ENCODE measurements around the gene RALGPS1.
A peak's percentile ranks its signal among the peaks of the same experiment; 100 is the strongest.

RALGPS1 gene

DNA sequence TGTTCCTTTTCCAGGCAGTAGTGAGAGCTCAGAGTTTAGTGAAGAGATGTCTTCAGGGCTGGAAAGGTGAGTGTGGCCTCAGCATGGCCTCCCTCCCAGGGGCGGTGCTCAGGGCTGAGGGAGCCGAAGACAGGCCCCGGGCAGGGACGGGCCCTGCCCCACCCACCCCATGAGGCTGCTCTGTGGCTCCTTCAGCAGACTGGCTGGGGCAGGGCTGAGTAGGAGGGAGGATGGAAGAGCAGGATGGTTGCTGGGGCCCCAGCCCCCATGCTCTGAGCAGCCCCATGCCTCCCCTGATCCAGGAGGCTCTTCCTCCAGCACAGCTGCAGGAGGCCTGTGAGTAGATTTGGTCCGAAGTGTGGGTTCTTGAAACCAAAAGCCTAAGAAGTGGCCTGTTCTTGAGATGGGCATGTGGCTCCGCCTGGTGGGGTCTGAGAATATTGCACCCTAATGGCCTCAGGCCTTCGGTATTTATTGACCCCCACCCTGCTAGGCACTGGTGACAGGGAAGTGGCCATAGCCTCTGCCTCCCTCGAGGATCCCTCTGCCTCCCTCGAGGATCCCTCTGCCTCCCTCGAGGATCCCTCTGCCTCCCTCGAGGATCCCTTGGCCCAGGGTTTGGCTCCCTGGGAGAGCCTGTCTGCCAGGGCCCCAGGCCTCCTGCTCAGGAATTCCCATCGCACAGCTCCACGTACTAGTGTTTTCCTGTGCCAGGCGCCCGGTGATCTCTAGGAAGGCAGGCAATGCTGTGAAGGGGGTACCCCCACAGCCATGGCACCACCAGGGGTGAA, 284.6 kb downstream of the RALGPS1 start:
- CTCF ChIA-PET = interaction anchor here (1.3 to 1.5 kb wide), 3 partner anchors 16 to 259 kb away, joined by 4 to 8 read pairs (median 5); no protein-coding TSS in a partner anchor
- POLR2A ChIA-PET = no interaction called here
- DNase-seq (ENCODE audit: extremely low spot score) = peak; percentile 81
- no peak for TF ChIP-seq ZNF384 (IDR thresholded peaks at IDR 0.05)

DNA sequence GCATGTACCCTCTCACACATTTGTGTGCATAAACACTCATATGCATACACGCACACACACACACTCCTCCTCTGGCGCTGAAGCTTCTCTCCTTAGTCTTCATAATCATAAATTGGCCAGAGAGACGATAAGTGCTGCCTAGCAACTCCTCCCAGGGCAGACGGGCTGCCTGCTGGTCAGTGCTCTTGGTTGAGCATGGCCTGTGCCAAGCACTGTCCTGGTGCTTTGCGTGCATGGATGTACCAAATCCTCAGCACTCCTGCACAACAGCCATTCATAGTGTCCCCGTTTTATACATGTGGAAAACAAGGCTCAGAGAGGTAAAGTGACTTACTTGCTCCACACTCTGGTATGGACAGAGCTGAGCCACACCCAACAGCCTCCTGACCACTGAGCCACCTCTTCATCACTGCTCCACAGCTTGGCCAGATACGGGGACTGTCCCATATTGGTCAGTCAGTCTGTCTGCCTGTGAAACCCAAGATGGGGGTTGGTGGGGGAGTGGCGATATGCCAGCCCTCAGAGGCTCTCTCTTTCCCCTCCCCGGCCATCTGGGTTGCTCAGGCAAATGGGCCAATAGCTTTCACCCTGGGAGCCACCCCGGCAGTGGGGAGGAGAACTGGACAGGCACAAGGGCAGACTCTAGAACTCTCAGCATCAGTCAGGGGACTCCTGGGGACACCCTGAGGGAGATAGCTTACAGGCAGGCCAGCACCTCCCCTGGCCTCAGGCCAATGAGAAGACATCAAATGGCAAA, 285.7 kb downstream of the RALGPS1 start:
- no peak for TF ChIP-seq SP1 (IDR thresholded peaks at IDR 0.05)
- TF ChIP-seq, protein P1, sequence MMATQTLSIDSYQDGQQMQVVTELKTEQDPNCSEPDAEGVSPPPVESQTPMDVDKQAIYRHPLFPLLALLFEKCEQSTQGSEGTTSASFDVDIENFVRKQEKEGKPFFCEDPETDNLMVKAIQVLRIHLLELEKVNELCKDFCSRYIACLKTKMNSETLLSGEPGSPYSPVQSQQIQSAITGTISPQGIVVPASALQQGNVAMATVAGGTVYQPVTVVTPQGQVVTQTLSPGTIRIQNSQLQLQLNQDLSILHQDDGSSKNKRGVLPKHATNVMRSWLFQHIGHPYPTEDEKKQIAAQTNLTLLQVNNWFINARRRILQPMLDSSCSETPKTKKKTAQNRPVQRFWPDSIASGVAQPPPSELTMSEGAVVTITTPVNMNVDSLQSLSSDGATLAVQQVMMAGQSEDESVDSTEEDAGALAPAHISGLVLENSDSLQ (IDR thresholded peaks at IDR 0.05) = no peak
- TF ChIP-seq ARNT (IDR thresholded peaks at IDR 0.05) = no peak
- TF ChIP-seq ELF4 (IDR thresholded peaks at IDR 0.05) = no peak
- TF ChIP-seq LEF1 (IDR thresholded peaks at IDR 0.05; ENCODE audit: borderline replicate concordance) = no peak
- TF ChIP-seq FOXK2 (IDR thresholded peaks at IDR 0.05) = no peak
- no peak for TF ChIP-seq SUZ12 (IDR thresholded peaks at IDR 0.05)
- TF ChIP-seq TARDBP (IDR thresholded peaks at IDR 0.05) = no peak
- TF ChIP-seq CTBP1 (IDR thresholded peaks at IDR 0.05; ENCODE audit: borderline replicate concordance) = no peak
- no peak for DNase-seq (ENCODE audit: extremely low spot score)
- CTCF ChIA-PET = interaction anchor here (0.6 to 0.9 kb wide), 2 partner anchors 260 to 1635 kb away, joined by 3 to 4 read pairs; no protein-coding TSS in a partner anchor
- POLR2A ChIA-PET = interaction anchor here (1.0 kb wide), 1 partner anchor 240 kb away, joined by 3 read pairs; no protein-coding TSS in a partner anchor

DNA sequence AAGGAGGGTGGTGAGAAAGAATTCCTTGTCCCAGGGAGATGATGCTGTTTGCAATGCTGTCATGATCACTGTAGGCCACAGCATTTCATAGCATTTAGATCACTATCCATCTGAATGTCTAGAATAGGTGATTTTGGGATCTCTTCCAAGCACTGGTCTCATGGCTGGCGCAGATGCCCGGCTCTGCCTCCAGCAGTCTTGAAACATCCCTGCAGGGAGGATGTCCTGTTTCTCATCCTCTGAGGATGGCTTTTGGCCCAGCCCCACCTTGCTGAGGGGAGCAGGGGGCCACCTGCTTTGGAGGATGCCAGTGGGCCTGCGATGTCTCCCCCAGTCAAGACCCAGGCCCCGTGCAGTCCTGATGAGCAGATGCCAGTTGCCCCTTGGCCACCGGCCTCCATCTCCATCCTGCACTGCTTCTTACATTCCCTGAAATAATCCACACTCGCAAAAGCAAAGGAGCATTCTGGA, 286.5 kb downstream of the RALGPS1 start:
- ChIA-PET POLR2A (interaction anchor here (1.0 kb wide), 1 partner anchor 241 kb away, joined by 3 read pairs; no protein-coding TSS in a partner anchor), CTCF (interaction anchor here (0.7 to 0.9 kb wide), 2 partner anchors 244 to 261 kb away, joined by 3 to 4 read pairs; no protein-coding TSS in a partner anchor)
- DNase-seq (ENCODE audit: extremely low spot score) = no peak
- TF ChIP-seq SP1 (IDR thresholded peaks at IDR 0.05) = no peak
- no peak for TF ChIP-seq TARDBP (IDR thresholded peaks at IDR 0.05)
- TF ChIP-seq FOXA1 (IDR thresholded peaks at IDR 0.05) = no peak

DNA sequence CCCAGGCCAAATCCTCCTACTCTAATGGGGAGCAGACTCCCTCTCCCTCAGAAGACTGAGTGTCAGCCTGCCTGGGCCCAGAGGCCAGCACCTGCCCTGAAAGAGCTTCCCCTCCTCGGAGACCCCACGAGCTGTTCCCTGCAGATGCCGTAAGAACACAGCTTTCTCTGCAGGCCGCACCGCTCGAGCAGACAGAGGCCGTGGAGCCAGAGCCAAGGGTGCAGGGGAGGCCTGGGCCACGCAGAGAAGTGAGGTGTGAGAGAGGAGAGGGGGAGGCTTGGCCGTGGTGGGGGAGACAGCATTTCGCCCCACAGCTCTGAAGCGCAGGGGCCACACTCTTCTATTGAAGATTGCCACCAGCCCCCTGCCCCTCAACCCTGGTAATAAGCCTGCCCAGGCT, 287.1 kb downstream of the RALGPS1 start:
- DNase-seq (ENCODE audit: extremely low spot score) = no peak
- POLR2A ChIA-PET = no interaction called here
- CTCF ChIA-PET = interaction anchor here (0.7 kb wide), 1 partner anchor 244 kb away, joined by 3 read pairs; no protein-coding TSS in a partner anchor
- TF ChIP-seq ELF4 (IDR thresholded peaks at IDR 0.05) (no peak), L3MBTL2 (conservative IDR thresholded peaks at IDR 0.05) (no peak), ZNF384 (IDR thresholded peaks at IDR 0.05) (no peak), SP1 (IDR thresholded peaks at IDR 0.05) (no peak), CTBP1 (IDR thresholded peaks at IDR 0.05; ENCODE audit: borderline replicate concordance) (no peak), BHLHE40 (IDR thresholded peaks at IDR 0.05; ENCODE audit: borderline replicate concordance) (no peak), FOXM1 (IDR thresholded peaks at IDR 0.05; ENCODE audit: borderline replicate concordance) (no peak), LEF1 (IDR thresholded peaks at IDR 0.05; ENCODE audit: borderline replicate concordance) (no peak), TARDBP (IDR thresholded peaks at IDR 0.05) (no peak), FOXA1 (IDR thresholded peaks at IDR 0.05) (no peak), FOXK2 (IDR thresholded peaks at IDR 0.05) (no peak), ARNT (IDR thresholded peaks at IDR 0.05) (no peak), HDGF (IDR thresholded peaks at IDR 0.05; ENCODE audit: borderline replicate concordance) (no peak)
- TF ChIP-seq, protein P1 (IDR thresholded peaks at IDR 0.05) = no peak

DNA sequence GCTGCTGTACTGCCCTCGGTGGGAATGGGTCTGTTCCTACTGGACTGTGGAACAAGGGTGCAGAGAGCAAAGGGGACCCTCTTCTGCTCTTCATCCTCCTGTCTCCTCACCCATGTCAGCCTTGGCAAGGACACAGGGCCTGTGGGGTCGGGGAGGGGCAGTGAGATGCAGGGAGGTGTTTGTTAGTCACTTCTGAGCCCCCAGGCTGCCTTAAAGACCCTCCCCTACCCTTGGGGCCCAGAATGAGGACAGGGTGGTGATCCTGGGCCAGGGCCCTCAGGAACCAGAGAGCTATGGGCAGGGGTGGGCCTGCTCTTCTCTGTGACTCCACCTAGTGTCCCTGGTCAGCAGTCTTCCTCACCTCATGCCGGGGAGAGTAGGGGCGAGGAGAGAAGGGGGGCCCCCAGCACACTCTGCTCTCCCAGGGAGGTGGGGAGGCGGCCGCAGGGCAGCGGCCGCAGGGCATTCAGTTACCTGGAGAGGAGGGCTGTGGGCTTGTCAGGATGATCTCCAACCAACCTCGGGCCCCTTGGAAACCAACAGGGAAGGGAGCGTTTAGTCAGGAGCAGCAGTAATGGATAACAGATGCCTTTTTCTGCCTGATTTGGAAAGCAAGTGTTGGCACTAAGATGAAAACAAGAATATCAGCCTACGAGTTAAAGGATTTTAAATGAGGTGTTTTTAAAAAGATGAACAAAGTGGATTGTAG, 288.0 kb downstream of the RALGPS1 start:
- TF ChIP-seq BHLHE40 (IDR thresholded peaks at IDR 0.05; ENCODE audit: borderline replicate concordance) (no peak), FOXM1 (IDR thresholded peaks at IDR 0.05; ENCODE audit: borderline replicate concordance) (no peak), LEF1 (IDR thresholded peaks at IDR 0.05; ENCODE audit: borderline replicate concordance) (no peak), FOXA1 (IDR thresholded peaks at IDR 0.05) (no peak)
- POLR2A ChIA-PET = no interaction called here
- CTCF ChIA-PET = no interaction called here
- DNase-seq (ENCODE audit: extremely low spot score) = no peak

DNA sequence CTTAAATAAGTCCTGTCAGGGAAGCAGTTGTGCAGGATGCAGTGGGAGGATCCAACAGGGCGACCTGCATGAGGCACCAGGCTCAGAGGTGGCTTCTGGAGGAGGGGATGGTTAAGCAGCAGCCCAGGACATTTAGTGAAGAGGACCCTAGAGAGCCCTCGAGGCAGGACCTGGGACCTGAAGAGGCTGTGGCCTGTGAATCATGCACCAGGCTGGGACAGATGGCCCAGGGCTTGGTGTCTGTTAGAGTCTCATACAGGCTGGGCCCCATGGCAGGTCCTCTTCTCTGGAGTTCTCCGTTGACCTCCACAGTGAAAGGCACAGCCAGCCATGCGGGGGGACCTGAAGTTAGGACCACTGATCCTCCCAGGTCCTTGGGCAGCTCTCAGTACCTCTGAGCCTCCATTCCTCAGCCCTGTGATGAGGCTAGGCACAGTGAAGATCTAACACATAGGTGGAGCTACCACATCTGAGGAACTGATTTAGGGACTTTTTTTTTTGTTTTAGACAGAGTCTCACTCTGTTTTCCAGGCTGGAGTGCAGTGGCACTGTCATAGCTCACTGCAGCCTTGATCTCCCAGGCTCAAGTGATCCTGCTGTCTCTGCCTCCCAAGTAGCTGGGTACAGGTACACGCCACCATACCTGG, 289.2 kb downstream of the RALGPS1 start:
- no peak for DNase-seq (ENCODE audit: extremely low spot score)
- no peak for TF ChIP-seq NFRKB (IDR thresholded peaks at IDR 0.05)
- no peak for TF ChIP-seq BHLHE40 (IDR thresholded peaks at IDR 0.05; ENCODE audit: borderline replicate concordance)
- TF ChIP-seq FOXM1 (IDR thresholded peaks at IDR 0.05; ENCODE audit: borderline replicate concordance) = no peak
- no peak for TF ChIP-seq LEF1 (IDR thresholded peaks at IDR 0.05; ENCODE audit: borderline replicate concordance)
- TF ChIP-seq TARDBP (IDR thresholded peaks at IDR 0.05) = no peak
- no peak for TF ChIP-seq FOXA1 (IDR thresholded peaks at IDR 0.05)
- TF ChIP-seq SP1 (IDR thresholded peaks at IDR 0.05) = no peak
- no peak for TF ChIP-seq L3MBTL2 (conservative IDR thresholded peaks at IDR 0.05)
- no peak for TF ChIP-seq FOXK2 (IDR thresholded peaks at IDR 0.05)
- no peak for TF ChIP-seq CTBP1 (IDR thresholded peaks at IDR 0.05; ENCODE audit: borderline replicate concordance)
- TF ChIP-seq, protein P1 (IDR thresholded peaks at IDR 0.05) = no peak
- no peak for TF ChIP-seq SUZ12 (IDR thresholded peaks at IDR 0.05)
- TF ChIP-seq ZNF384 (IDR thresholded peaks at IDR 0.05) = no peak
- no peak for TF ChIP-seq HDGF (IDR thresholded peaks at IDR 0.05; ENCODE audit: borderline replicate concordance)
- TF ChIP-seq ELF4 (IDR thresholded peaks at IDR 0.05) = no peak
- TF ChIP-seq ARNT (IDR thresholded peaks at IDR 0.05) = no peak
- POLR2A ChIA-PET = no interaction called here
- CTCF ChIA-PET = interaction anchor here (0.6 kb wide), 1 partner anchor 235 kb away, joined by 3 read pairs; no protein-coding TSS in a partner anchor

Data from HEK293T (cell line).